GM23248 (cell line): ENCODE results near the gene TMEM184B.

Experiments
- EZH2 ChIP-seq: fragments of 200-600 bp; sonication (generic); IDR thresholded peaks from 2 replicates; pipeline ENCODE4 v1.6.1; 2018; ENCODE audit warnings: antibody characterized with exemption, mild to moderate bottlenecking; ENCODE audit not compliant: insufficient read depth, poor library complexity, severe bottlenecking
- EZH2phosphoT487 ChIP-seq: fragments of 200-600 bp; sonication (generic); IDR thresholded peaks from 2 replicates; pipeline ENCODE4 v1.6.1; 2018; ENCODE audit warnings: antibody characterized with exemption, moderate library complexity, mild to moderate bottlenecking, low read depth; ENCODE audit not compliant: insufficient read depth

GRCh38 chr22:38243007-38243765 is 29.6 kb downstream of the TMEM184B start:
- no peak for TF ChIP-seq EZH2phosphoT487
- TF ChIP-seq EZH2 = no peak
